GM18526 (cell line): ENCODE data around the gene MCC.
A peak's percentile ranks its signal among the peaks of the same experiment; 100 is the strongest.

Source experiments
- POLR2A ChIP-seq: IDR thresholded peaks from 3 replicates; pipeline ENCODE4 v1.6.1; 2011; ENCODE audit not compliant: insufficient read length; ENCODE audit errors: extremely low read depth

MCC gene

DNA sequence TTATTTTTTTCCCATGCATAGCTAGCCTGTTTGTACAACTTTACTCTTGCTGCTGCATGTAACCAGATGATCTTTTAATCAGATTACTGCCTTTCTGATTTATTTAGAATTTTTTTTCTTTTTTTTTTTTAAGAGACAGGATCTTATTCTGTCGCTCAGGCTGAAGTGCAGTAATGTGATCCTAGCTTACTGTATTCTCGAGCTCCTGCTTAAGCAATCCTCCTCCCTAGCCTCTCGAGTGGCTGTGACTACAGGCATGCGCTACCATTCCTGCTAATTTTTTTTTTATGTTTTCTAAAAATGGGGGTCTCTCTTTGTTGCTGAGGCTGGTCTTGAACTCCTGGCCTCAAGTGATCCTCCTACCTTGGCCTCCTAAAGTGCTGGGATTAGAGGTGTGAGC lies 502.0 kb downstream of the MCC start:
- TF ChIP-seq POLR2A: no peak

DNA sequence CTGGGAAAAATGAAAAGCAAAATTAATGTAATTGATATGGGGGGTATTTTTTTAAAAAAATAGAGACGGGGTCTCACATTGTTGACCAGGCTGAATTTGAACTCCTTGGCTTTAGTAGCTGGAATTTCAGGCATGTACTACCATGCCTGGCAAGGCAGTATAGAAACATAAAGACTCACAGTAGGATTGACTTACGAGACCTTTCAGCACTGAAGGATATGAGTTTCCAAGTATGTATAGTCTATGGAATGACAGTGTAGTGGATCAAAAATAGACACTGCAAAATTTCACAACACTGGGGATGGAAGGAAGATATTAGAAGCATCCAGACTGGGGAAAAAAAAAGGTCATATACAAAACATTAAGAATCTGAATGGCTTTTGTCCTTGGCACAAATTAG lies 504.9 kb downstream of the MCC start:
- no peak for TF ChIP-seq POLR2A

DNA sequence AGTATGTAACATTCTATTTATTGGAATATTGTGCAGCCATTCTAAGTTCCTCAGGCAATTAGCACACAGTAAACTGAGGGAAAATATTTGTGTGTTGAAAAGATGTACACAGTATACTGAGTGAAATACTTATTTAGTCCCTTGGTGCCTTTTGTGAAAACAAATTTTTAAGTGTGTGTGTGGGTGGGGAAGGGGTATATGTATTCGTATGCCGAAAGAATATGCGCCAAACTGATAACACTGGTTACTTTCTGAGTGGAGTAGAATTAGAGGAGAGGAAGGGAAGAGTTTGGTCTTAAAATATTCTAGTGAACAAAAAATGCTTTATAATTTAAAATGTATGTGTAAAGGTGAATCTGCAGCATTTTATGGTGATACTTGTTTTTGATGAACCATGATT lies 508.5 kb downstream of the MCC start:
- TF ChIP-seq POLR2A: no peak

DNA sequence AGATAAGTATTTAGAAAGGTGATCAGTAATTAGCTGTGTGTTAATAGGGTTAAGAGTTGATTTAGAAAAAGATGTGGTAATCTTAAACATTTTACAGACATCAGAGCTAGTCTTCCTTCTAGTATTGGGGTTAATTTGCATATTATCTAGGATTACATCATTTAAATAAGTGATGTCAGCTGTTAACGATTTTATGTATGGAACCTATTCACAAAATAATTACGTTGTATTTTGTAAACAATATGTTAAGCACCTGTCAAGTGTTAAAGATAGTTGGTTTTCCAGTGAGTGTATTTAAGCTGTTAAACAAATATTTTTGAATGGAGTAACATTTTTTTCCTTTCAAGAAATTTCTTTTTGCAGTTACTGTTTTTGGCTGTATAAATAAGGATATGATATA lies 509.4 kb downstream of the MCC start:
- no peak for TF ChIP-seq POLR2A

DNA sequence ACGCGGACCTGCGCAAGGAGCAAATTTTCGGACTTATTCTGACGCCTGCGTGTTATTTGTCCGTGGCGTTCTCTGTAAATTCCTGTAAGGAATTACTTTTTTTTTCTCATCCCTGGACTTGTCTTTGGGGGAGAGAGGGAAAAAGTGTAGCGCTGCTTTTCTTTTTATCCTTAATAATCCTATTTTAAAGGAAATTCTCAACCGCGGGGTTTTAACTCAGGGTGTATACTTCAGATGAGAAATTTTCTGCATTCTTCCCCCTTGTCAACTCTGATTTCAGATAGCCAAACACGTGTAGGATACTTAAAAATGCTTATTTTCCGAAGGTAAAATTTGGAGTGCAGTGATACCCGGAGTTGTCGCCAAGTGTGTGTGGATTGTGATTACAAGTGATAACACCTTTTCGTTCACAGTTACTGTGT lies 510.8 kb downstream of the MCC start:
- TF ChIP-seq POLR2A: no peak

DNA sequence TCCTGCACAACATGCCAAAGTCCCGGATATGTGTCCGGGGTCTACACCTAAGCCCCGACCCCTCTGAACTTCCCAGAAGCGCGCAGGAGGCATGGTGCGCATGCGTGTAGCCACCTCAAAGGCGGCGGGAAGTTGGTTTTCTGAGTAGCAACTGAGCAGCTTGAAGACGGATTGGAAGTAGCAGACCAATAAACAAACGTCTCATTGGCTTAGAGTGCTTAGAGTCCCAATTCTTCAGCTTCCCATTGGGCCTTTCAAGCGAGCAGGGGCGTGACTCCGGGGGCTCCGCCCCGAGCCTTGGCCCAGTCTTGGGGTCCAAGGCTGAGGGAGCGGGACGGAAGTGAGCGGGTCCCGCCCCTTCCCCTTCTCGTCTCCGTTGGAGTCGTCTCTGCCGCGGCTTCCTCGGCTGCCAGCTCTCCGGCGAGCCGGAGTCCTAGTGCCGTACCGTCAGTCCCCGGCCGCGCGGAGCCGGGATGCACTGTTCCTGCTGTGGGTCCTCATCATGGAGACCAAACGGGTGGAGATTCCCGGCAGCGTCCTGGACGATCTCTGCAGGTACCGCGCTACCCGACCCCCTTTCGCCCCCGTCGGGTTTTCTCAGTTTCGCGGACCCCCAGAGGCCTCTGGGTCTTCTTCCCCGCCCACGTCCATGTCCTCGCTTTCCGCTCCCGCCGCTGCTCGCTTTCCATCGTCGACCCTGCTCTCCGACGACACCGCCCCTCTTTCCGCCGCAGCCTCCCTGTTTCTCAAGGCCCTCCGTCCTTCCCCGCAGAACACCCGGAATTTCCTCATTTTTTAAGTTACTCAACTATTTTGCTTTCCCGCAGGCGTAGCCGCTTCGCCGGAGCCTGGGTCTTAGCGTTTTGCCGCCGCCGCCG lies 511.6 kb downstream of the MCC start, which contains the start of gene DCP2:
Gene DCP2 (plus strand): TSS at position 367 of the 878 bp plus-strand sequence. CDS start 136 bp downstream, at position 503.
- peak; percentile 90 for TF ChIP-seq POLR2A

DNA sequence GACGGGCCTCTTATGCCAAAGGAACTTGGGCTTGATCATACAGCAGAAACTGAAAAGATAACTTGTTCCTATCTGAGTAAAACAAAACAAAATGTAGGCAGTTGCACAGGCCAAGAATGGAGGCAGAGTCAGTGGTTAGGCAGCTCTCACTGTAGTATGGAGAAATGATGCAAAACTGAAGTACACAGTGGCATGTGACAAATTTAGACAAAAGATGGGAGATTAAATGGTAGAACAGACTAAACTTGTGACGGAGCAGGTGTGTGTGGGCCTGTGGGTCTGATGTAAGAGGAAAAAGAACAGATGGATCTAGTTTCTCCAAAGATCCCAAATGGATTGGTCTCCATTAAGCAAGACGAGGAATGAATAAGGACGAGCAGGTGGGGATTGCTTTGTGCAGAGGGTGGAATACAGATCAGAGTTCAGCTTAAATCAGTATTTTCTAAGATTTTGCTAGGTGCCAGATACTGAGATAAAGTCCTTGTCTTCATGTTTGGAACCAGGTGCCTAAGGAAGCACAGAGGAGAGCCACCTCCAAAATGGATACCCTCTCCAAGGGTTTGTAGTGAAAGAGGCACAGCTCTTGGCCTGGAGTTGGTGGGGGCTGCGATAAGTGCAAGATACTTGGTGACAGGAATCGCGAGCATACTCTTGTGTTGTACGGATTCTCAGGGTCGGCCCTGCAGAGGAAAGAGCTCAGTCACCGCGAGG lies 512.4 kb downstream of the MCC start:
- TF ChIP-seq POLR2A: no peak

DNA sequence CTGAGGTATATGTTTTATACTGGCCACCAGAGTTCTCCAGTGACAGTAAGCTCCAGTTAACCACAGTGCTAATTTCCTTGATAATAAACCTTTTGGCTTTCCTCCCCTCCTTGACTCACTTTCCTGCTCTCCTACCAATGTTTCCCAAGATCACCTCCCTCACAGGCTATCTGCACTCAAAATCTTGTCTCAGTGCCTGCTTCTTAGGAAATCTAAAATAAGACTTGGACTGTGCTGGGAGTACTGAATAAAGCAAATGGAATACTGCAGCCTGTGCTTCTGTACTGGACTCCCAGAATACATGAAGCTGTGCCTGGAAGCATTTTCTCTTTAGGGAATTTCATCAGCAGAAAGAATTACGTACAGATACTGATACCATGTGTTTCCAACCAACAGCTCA lies 513.4 kb downstream of the MCC start:
- TF ChIP-seq POLR2A: no peak

DNA sequence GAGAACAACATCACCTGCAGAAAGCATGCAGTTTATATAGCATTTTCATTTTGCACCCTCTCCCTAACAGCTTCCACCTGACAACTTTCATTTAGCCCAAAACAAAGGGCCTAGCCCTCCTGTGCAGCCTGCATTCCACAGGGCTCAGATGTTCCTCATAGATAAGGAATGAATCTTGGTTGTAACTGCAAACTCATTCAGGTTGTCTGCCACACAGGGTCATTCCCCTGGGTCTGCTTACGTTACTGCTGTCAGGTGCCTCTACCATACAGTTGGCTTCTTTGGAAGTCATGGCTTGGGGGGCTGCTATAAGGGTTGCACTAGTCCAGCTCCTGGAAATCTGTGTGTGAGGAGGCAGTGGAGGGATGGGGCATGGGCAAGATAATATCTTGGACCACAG lies 514.3 kb downstream of the MCC start:
- TF ChIP-seq POLR2A: no peak

DNA sequence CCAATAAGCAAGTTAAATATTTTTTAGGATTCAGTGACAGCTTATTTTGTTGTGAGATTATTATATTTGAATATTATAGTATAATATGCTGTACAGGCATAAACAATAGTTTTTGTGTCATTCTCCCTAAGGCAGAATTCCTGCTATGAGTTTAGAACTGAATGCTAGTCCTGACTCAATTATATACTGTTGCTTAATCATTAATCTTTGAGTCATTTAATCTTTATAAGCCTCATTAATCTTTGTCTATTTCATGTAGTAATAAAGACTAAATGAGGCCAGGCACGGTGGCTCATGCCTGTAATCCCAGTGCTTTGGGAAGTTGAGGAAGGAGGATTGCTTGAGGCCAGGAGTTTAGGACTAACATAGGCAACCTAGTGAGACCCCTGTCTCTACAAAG lies 515.2 kb downstream of the MCC start:
- no peak for TF ChIP-seq POLR2A
